Measurements from ENCODE around the gene PHF24. TPM values are rescaled to one million over a fixed set of nuclear protein-coding genes. Genes with fewer than 3 reads are reported as not detected.

PHF24 gene
- total RNA-seq, 1 experiment from 2014 or later, result 0.07 TPM

GRCh38 chr9:35027860-35028259, 69.8 kb downstream of the PHF24 start:
- no peak for DNase-seq (ENCODE audit: low read depth)
- in situ Hi-C loops (cut with HindIII; ENCODE audit: low pct_unique_long_range_greater_than_20kb, low sequenced_read_pairs), result no loop called here

GRCh38 chr9:35028341-35028740, 70.3 kb downstream of the PHF24 start:
- in situ Hi-C loops (cut with HindIII; ENCODE audit: low pct_unique_long_range_greater_than_20kb, low sequenced_read_pairs), result no loop called here
- no peak for DNase-seq (ENCODE audit: low read depth)

- in situ Hi-C loops (cut with HindIII; ENCODE audit: low pct_unique_long_range_greater_than_20kb, low sequenced_read_pairs), result no loop called here
- DNase-seq (ENCODE audit: low read depth), result no peak
These were observed 71.2 kb downstream of the PHF24 start for GRCh38 chr9:35029241-35029640.

DNA sequence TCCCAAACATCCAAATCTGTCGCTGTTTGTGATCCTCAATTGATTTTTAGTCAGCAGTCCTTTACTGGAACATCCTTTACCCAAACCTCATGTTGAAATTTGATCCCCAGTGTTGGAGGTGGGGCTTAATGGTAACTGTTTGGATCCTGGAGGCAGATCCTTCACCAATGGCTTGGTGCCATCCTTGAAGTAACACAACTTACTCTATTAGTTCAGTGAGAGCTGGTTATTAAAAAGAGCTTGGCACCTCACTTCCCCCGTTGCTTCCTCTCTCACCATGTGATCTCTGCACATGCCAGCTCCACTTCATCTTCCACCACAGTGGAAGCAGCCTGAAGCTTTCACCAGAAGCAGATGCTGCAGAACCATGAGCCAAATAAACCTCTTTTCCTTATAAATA, 71.8 kb downstream of the PHF24 start:
- in situ Hi-C loops (cut with HindIII; ENCODE audit: low pct_unique_long_range_greater_than_20kb, low sequenced_read_pairs), result no loop called here
- DNase-seq (ENCODE audit: low read depth), result no peak

Other genes with a start within 250 kb of the PHF24 start
- not detected in 2 replicates for gene CCL21, start 248.1 kb upstream of the PHF24 start, total RNA-seq (2014; rRNA removed; shearing (Covaris generic); ENCODE audit: low replicate concordance)
- 0.20 and 0.90 TPM in 2 replicates for gene DNAJB5, start 31.5 kb downstream of the PHF24 start, total RNA-seq (2014; rRNA removed; shearing (Covaris generic); ENCODE audit: low replicate concordance)
- 118 and 136 TPM in 2 replicates for gene VCP, start 114.3 kb downstream of the PHF24 start, total RNA-seq (2014; rRNA removed; shearing (Covaris generic); ENCODE audit: low replicate concordance)
- gene FANCG, start 121.7 kb downstream of the PHF24 start, total RNA-seq (2014; rRNA removed; shearing (Covaris generic); ENCODE audit: low replicate concordance), result 36.1 and 53.0 TPM in 2 replicates
- gene PIGO, start 138.3 kb downstream of the PHF24 start, total RNA-seq (2014; rRNA removed; shearing (Covaris generic); ENCODE audit: low replicate concordance), result 15.8 and 25.2 TPM in 2 replicates
- gene STOML2, start 144.8 kb downstream of the PHF24 start, total RNA-seq (2014; rRNA removed; shearing (Covaris generic); ENCODE audit: low replicate concordance), result 187 and 211 TPM in 2 replicates
- 4.1 and 6.4 TPM in 2 replicates for gene ATOSB, start 157.6 kb downstream of the PHF24 start, total RNA-seq (2014; rRNA removed; shearing (Covaris generic); ENCODE audit: low replicate concordance)
- gene UNC13B, start 203.7 kb downstream of the PHF24 start, total RNA-seq (2014; rRNA removed; shearing (Covaris generic); ENCODE audit: low replicate concordance), result 1.4 and 1.6 TPM in 2 replicates